HG03159 (cell line): ENCODE measurements around the gene ATP5PO.

Experiments
- ATAC-seq: cut with Tn5 transposase; IDR thresholded peaks from one replicate; pipeline ENCODE4 v1.9.1; 2021; ENCODE audit warnings: mild to moderate bottlenecking, moderate library complexity; ENCODE audit not compliant: unreplicated experiment

ATP5PO gene

GRCh38 chr21:33915368-33916199, at the start of gene ATP5PO:
TSS of gene ATP5PO (minus strand) at chr21:33915804. CDS start at chr21:33915763, 41 bp downstream.
- ATAC-seq: peak; percentile 97

- no peak for ATAC-seq
Measured at GRCh38 chr21:33964706-33965325, 49.2 kb upstream of the ATP5PO start.

GRCh38 chr21:33963848-33964555, 48.4 kb upstream of the ATP5PO start:
- ATAC-seq: no peak

GRCh38 chr21:33962290-33962689, 46.7 kb upstream of the ATP5PO start:
- ATAC-seq: no peak

GRCh38 chr21:33961061-33961460, 45.5 kb upstream of the ATP5PO start:
- no peak for ATAC-seq

- no peak for ATAC-seq
Measured at GRCh38 chr21:33959680-33960079, 44.1 kb upstream of the ATP5PO start.

GRCh38 chr21:33954395-33954794, 38.8 kb upstream of the ATP5PO start:
- no peak for ATAC-seq

GRCh38 chr21:33951276-33952178, 35.9 kb upstream of the ATP5PO start:
- no peak for ATAC-seq

- no peak for ATAC-seq
Measured at GRCh38 chr21:33950431-33951079, 35.0 kb upstream of the ATP5PO start.

- ATAC-seq: no peak
Measured at GRCh38 chr21:33949516-33950430, 34.2 kb upstream of the ATP5PO start.

GRCh38 chr21:33948951-33949444, 33.4 kb upstream of the ATP5PO start:
- ATAC-seq: no peak

GRCh38 chr21:33948096-33948950, 32.7 kb upstream of the ATP5PO start:
- ATAC-seq: peak; percentile 65

GRCh38 chr21:33947451-33948095, 32.0 kb upstream of the ATP5PO start:
- ATAC-seq: peak; percentile 55

- ATAC-seq: no peak
Measured at GRCh38 chr21:33945652-33946270, 30.2 kb upstream of the ATP5PO start.

- no peak for ATAC-seq
Measured at GRCh38 chr21:33944185-33944763, 28.7 kb upstream of the ATP5PO start.

- ATAC-seq: no peak
Measured at GRCh38 chr21:33943293-33943692, 27.7 kb upstream of the ATP5PO start.

- ATAC-seq: no peak
Measured at GRCh38 chr21:33942426-33942825, 26.8 kb upstream of the ATP5PO start.
